Lower leg skin (tissue), 4 donors: Measurements from ENCODE around the gene RHOB. TPM values are rescaled to one million over a fixed set of nuclear protein-coding genes. Genes with fewer than 3 reads are reported as not detected.
"Not testable (repeated sequence)": the region's sequence is repeated elsewhere in the genome, so short reads cannot be mapped to it uniquely, and the experiment has no call there.

Source experiments
- DNase-seq, 2 donors: peaks; one replicate each; pipeline ENCODE4 v3.0.0-alpha.2; 2019; ENCODE audit warnings: low spot score in 2 of 2
- H3K4me3 ChIP-seq: fragments of 200-600 bp; sonication (generic); 2 replicates; pipeline ENCODE4 v1.5.1; 2017; ENCODE audit warnings: mild to moderate bottlenecking, low read depth; ENCODE audit not compliant: poor library complexity, severe bottlenecking
- POLR2A ChIP-seq, 2 donors: fragments of 450-650 bp; IDR thresholded peaks; one replicate each; pipeline ENCODE4 v1.6.1; 2016 to 2017; ENCODE audit warnings: antibody characterized with exemption in 2 of 2, mild to moderate bottlenecking in 1 of 2, moderate library complexity in 1 of 2
- WGBS, 2 donors: methylation state at CpG; one replicate each; pipeline ENCODE4 v1.1.5; 2018; 5-methylcytosine and 5-hydroxymethylcytosine counted together
- intact Hi-C: fragments of 100-400 bp; cut with DNase I; formaldehyde crosslinking; loops from one replicate; pipeline ENCODE4 v1.15.0; 2023; ENCODE audit warnings: low total_unique reads
- total RNA-seq, 4 donors: library from RNA; depleted of rRNA; stranded (reverse); fragments of >200 nt; gene quantifications; one replicate each; pipeline ENCODE4 v1.1.0, GENCODE V29; 2016
- TF ChIP-seq, protein P1 (sequence below), 3 donors: fragments of 450-650 bp; IDR thresholded peaks; one replicate each; pipeline ENCODE4 v1.5.1; 2016; ENCODE audit warnings: antibody characterized with exemption in 3 of 3, mild to moderate bottlenecking in 3 of 3, moderate library complexity in 2 of 3

The RHOB gene
- total RNA-seq, 4 donors from 2014 or later = 569 to 894 (median 709) TPM

DNA sequence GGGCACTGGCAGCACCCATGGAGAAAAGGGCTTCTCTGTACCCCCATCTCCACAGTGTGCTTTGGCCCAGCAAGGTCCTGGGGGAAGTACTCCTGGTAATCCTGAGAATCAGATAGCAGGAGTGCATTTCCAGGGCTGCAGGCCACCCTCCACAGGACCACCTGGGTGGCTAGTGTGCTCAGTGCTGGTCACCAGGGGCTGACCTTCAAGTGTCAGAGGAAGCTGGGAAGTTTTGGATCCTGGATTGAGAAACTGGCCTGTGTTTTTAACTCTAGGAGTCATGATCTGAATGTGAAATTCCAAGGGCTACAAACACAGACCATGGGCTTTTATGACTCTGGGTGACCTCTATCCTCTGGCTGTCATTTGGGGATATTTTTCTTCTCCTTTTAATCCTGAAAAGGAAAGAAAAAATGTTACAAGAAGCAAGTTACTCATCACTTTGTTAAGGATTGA lies 9.3 kb downstream of the RHOB start:
- intact Hi-C loops = no loop called here
- peak in 1 of 2 donors; percentile 49 for DNase-seq
- no peak for TF ChIP-seq POLR2A (IDR thresholded peaks at IDR 0.05)
- TF ChIP-seq, protein P1, sequence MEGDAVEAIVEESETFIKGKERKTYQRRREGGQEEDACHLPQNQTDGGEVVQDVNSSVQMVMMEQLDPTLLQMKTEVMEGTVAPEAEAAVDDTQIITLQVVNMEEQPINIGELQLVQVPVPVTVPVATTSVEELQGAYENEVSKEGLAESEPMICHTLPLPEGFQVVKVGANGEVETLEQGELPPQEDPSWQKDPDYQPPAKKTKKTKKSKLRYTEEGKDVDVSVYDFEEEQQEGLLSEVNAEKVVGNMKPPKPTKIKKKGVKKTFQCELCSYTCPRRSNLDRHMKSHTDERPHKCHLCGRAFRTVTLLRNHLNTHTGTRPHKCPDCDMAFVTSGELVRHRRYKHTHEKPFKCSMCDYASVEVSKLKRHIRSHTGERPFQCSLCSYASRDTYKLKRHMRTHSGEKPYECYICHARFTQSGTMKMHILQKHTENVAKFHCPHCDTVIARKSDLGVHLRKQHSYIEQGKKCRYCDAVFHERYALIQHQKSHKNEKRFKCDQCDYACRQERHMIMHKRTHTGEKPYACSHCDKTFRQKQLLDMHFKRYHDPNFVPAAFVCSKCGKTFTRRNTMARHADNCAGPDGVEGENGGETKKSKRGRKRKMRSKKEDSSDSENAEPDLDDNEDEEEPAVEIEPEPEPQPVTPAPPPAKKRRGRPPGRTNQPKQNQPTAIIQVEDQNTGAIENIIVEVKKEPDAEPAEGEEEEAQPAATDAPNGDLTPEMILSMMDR (IDR thresholded peaks at IDR 0.05) = no peak
- H3K4me3 ChIP-seq = no peak overlapping the region

DNA sequence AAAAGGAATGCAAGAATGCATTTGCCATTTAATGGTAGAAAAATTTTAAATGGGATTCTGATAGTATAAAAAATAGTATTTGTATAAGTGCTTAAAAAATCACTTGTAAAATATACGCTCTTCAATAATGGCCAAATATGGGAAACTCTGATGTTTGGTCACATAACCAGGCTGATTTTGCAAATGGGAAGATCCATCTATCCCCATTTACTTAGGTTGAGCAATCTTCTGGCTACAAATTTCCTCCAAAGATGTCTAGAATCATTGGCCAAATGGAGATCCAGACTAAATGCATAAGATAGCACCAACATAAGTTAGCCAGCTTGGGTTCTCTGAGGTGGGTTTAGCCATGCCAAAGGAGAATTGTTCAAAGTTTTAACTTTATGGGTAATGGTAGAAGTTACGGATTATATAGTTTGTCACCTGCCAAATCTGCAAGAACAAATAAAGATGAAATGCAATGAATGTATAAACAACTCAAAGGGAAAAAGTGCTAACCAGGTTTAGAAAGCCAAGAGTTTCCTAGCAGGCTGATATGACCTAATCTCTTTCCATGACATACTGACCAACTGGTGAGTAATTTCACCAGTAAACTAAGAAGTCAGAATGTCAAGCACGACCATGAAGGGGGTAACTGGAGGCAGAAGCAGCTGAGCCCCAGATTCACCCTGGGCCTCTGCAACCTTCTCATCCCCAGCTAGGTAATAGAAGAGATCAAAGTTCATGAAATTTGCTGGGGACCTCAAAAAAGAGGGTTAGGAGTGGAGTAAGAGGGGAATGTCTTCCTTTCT lies 10.0 kb downstream of the RHOB start:
- 84 to 92% methylated on average over 3 of the region's 3 CpGs for whole genome bisulfite sequencing, 2 donors
- no peak overlapping the region for H3K4me3 ChIP-seq
- intact Hi-C loops = no loop called here
- TF ChIP-seq, protein P1 (IDR thresholded peaks at IDR 0.05) = no peak
- no peak for TF ChIP-seq POLR2A (IDR thresholded peaks at IDR 0.05)
- DNase-seq = peak in 1 of 2 donors; percentile 43

DNA sequence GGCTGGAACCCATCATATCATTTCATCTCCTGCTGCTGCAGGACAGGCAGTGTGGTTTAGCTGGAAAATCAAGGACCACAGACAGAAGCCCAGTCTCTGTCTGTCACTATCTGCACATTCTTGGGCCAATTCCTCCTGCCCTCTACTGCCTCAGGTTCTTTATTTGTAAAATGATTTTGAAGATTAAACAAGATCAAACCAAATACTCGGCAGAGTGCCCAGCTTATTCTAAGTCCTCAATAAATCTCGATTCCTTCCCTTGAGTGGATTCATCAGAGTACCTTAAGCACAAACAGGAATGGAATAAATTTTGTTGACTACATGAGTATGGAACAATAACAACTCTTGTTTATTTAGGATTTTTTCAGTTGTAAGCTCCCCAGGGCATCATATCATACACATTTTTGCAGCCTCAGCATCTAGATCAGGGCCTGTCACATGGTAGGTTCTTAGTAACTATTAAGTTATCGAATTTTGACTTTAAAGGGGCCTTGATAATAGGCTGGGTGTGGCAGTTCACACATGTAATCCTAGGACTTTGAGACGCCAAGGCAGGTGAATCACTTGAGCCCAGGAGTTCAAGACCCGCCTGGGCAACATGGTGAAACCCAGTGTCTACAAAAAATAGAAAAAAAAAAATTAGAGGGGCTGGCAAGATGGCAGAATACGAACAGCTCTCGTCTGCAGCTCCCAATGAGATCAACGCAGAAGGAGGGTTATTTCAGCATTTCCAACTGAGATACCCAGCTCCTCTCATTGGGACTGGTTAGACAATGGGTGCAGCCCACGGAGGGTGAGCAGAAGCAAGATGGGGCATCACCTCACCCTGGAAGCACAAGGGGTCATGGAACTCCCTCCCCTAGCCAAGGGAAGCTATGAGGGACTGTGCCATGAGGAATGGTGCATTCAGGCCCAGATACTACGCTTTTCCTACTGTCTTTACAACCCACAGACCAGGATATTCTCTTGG lies 11.1 kb downstream of the RHOB start:
- intact Hi-C loops = no loop called here
- no peak overlapping the region for H3K4me3 ChIP-seq
- 79 to 84% methylated on average over 10 of the region's 10 CpGs for WGBS, 2 donors
- peak in 1 of 2 donors; percentile 28 for DNase-seq
- no peak for TF ChIP-seq POLR2A (IDR thresholded peaks at IDR 0.05)
- TF ChIP-seq, protein P1 (IDR thresholded peaks at IDR 0.05) = no peak

DNA sequence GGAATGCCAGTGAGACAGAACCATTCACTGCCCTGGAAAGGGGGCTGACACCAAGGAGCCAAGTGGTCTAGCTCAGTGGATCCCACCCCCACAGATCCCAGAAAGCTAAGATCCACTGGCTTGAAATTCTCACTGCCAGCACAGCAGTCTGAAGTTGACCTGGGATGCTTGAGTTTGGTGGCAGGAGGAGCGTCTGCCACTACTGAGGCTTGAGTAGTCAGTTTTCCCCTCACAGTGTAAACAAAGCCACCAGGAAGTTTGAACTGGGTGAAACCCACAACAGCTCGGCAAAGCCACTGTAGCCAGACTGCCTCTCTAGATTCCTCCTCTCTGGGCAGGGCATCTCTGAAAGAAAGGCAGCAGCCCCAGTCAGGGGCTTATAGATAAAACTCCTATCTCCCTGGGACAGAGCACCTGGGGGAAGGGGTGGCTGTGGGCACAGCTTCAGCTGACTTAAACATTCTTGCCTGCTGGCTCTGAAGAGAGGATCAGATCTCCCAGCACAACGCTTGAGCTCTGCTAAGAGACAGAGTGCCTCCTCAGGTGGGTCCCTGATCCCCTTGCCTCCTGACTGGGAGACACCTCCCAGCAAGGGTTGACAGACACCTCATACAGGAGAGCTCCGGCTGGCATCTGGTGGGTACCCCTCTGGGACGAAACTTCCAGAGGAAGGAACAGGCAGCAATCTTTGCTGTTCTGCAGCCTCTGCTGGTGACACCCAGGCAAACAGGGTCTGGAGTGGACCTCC lies 12.0 kb downstream of the RHOB start:
- intact Hi-C loops, H3K4me3 ChIP-seq: not testable (repeated sequence)
- 74 to 89% methylated on average over 5 of the region's 5 CpGs for WGBS, 2 donors
- peak in 1 of 2 donors; percentile 68 for DNase-seq

DNA sequence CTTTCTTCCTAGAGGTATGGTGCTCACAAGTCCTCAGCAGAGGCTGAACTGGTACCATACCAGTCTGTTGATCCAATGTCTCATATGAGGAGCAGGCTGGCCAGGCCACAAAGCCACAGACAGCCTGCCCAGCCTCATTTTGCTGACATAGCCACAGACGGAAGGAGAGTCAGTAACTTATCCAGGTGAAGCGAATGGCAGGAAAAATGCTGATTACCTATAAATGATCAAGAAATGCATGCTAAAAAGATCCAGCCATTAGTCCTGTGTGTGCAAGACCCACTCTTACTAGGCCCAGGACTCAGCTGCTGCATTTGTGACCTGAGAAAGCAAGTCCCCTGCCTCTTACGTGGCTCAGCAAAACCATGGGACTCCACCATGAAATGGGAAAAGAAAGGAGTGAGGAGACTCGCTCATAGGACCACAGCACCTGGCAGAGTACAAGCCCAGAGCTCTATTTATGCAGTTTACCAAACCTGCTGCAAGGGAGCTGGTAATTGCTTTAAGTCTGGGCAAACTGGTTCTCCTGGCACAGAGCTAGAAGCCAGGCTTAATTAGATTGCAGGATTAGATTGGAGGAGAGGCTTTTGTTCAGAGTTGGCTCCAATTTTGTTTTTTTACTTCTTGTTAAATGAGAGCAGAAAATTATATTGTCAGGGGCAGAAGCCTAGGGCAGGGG lies 19.0 kb downstream of the RHOB start:
- WGBS, 2 donors = 38 to 41% methylated on average over 4 of the region's 4 CpGs
- intact Hi-C loops = no loop called here
- no peak overlapping the region for H3K4me3 ChIP-seq
- TF ChIP-seq, protein P1 (IDR thresholded peaks at IDR 0.05) = no peak
- no peak for TF ChIP-seq POLR2A (IDR thresholded peaks at IDR 0.05)
- DNase-seq = peak in 1 of 2 donors; percentile 74
